GM19193 (cell line): ENCODE measurements around the gene FRS3.

Source experiments
- POLR2A ChIP-seq: IDR thresholded peaks from 4 replicates; pipeline ENCODE4 v1.6.1; 2011; ENCODE audit not compliant: insufficient read depth, insufficient read length; ENCODE audit errors: extremely low read depth

Gene FRS3

GRCh38 chr6:41779788-41780550 is at the start of gene FRS3:
TSS of gene FRS3 (minus strand) at chr6:41779900. CDS start at chr6:41776987, 2,913 bp downstream.
- peak; percentile 51 for TF ChIP-seq POLR2A

GRCh38 chr6:41826343-41827022 is 46.8 kb upstream of the FRS3 start:
- TF ChIP-seq POLR2A = no peak

GRCh38 chr6:41824571-41825569 is 45.2 kb upstream of the FRS3 start:
- TF ChIP-seq POLR2A = no peak

- TF ChIP-seq POLR2A = no peak
Observed at GRCh38 chr6:41823178-41823577, 43.5 kb upstream of the FRS3 start.

- TF ChIP-seq POLR2A = no peak
Observed at GRCh38 chr6:41822021-41822420, 42.3 kb upstream of the FRS3 start.

GRCh38 chr6:41821266-41821665 is 41.6 kb upstream of the FRS3 start:
- no peak for TF ChIP-seq POLR2A

GRCh38 chr6:41818271-41819054 is 38.8 kb upstream of the FRS3 start:
- TF ChIP-seq POLR2A = no peak

GRCh38 chr6:41815587-41815986 is 35.9 kb upstream of the FRS3 start:
- TF ChIP-seq POLR2A = no peak

- no peak for TF ChIP-seq POLR2A
Observed at GRCh38 chr6:41814629-41815028, 34.9 kb upstream of the FRS3 start.

- TF ChIP-seq POLR2A = no peak
Observed at GRCh38 chr6:41813956-41814355, 34.3 kb upstream of the FRS3 start.

- TF ChIP-seq POLR2A = no peak
Observed at GRCh38 chr6:41813469-41813868, 33.8 kb upstream of the FRS3 start.

- no peak for TF ChIP-seq POLR2A
Observed at GRCh38 chr6:41811095-41811494, 31.4 kb upstream of the FRS3 start.

GRCh38 chr6:41805830-41806774 is 26.4 kb upstream of the FRS3 start:
- no peak for TF ChIP-seq POLR2A

GRCh38 chr6:41801380-41801779 is 21.7 kb upstream of the FRS3 start:
- TF ChIP-seq POLR2A = no peak

- no peak for TF ChIP-seq POLR2A
Observed at GRCh38 chr6:41799559-41799911, 19.8 kb upstream of the FRS3 start.
